AG04450 (cell line): ENCODE data around the gene TCN2. TPM values are rescaled to one million over a fixed set of nuclear protein-coding genes. Genes with fewer than 3 reads are reported as not detected.
A peak's percentile ranks its signal among the peaks of the same experiment; 100 is the strongest.

Experiments used
- CTCF ChIA-PET: fragments of 300-600, 350-600 bp; formaldehyde crosslinking; extraction: SDS; loops from one replicate; lab custom pipeline; 2022; ENCODE audit warnings: antibody characterized with exemption, inconsistent platforms; lab: Charles Lee
- POLR2A ChIA-PET: fragments of 350-600 bp; formaldehyde crosslinking; extraction: SDS; loops from one replicate; lab custom pipeline; 2021; ENCODE audit warnings: antibody characterized with exemption, inconsistent platforms; lab: Yijun Ruan, JAX
- DNase-seq: peaks from one replicate; pipeline ENCODE4 v3.0.0-alpha.2; 2011; ENCODE audit warnings: low read depth, low spot score
- H3K27ac ChIP-seq: one replicate; pipeline ENCODE4 v1.5.1; 2012; ENCODE audit warnings: low read depth, low read length, control low read depth
- H3K27me3 ChIP-seq: one replicate; pipeline ENCODE4 v1.6.0; 2012; ENCODE audit warnings: low read length; ENCODE audit not compliant: control insufficient read depth, insufficient read depth
- H3K4me3 ChIP-seq: 2 replicates; pipeline ENCODE4 v1.5.1; 2011; ENCODE audit warnings: mild to moderate bottlenecking, low read depth, low read length, control low read depth
- H3K9me3 ChIP-seq: 2 replicates; pipeline ENCODE4 v1.5.1; 2012; ENCODE audit warnings: low read length; ENCODE audit not compliant: control insufficient read depth, insufficient read depth
- CTCF ChIP-seq: IDR thresholded peaks from 2 replicates; pipeline ENCODE4 v1.5.1; 2011; ENCODE audit warnings: low read depth, low read length, control low read depth, inconsistent platforms
- polyA plus RNA-seq: library from polyadenylated mRNA; depleted of rRNA; stranded (reverse); fragments of >200 nt; gene quantifications from 2 replicates; pipeline ENCODE4 v1.2.3, GENCODE V29; 2011

Gene TCN2
- polyA plus RNA-seq, 1 experiment = 6.6 TPM

GRCh38 chr22:30667494-30668385, 60.8 kb downstream of the TCN2 start, which contains the start of gene DUSP18:
Gene DUSP18 (minus strand): TSS chr22:30667875. CDS start chr22:30664003, 3,872 bp downstream.
- no peaks in the 10 kb centered on the region for H3K27me3 ChIP-seq
- H3K27ac ChIP-seq = peak within 1 kb of the TSS; percentile 31
- ChIA-PET CTCF (interaction anchor here (1.0 to 1.3 kb wide), 2 partner anchors 33 to 87 kb away, joined by 3 to 7 read pairs; partner anchors contain the start of gene SLC35E4), POLR2A (interaction anchor here (0.6 to 2.3 kb wide), 3 partner anchors 33 to 259 kb away, joined by 5 to 16 read pairs (median 9); partner anchors contain the start of gene SLC35E4)
- peak; percentile 36 for TF ChIP-seq CTCF
- peak; percentile 59 for DNase-seq
- no peaks in the 10 kb centered on the region; the same call in 1 of the 2 replicates for H3K9me3 ChIP-seq
- H3K4me3 ChIP-seq = peak within 1 kb of the TSS; percentile 90

- POLR2A ChIA-PET = interaction anchor here (2.3 kb wide), 1 partner anchor 33 kb away, joined by 9 read pairs; the partner anchor contains the start of gene SLC35E4
- CTCF ChIA-PET = interaction anchor here (0.6 to 1.6 kb wide), 3 partner anchors 18 to 87 kb away, joined by 3 to 5 read pairs (median 3); no protein-coding TSS in a partner anchor
- peak overlapping the region; percentile 31 for H3K27ac ChIP-seq
Measured at GRCh38 chr22:30668386-30668710, 61.4 kb downstream of the TCN2 start.

GRCh38 chr22:30671071-30671470, 64.1 kb downstream of the TCN2 start:
- Histone ChIP-seq H3K27ac (no peak overlapping the region), H3K27me3 (peaks cover 3% of the 10 kb centered on the region), H3K9me3 (no peaks in the 10 kb centered on the region; the same call in 1 of the 2 replicates), H3K4me3 (no peak overlapping the region)
- no peak for TF ChIP-seq CTCF
- ChIA-PET CTCF (no interaction called here), POLR2A (no interaction called here)
- no peak for DNase-seq

More at GRCh38 chr22:30668386-30668710, 61.4 kb downstream of the TCN2 start:
- TF ChIP-seq CTCF = no peak
- Histone ChIP-seq H3K4me3 (peak overlapping the region; percentile 90), H3K9me3 (no peaks in the 10 kb centered on the region; the same call in 1 of the 2 replicates), H3K27me3 (no peaks in the 10 kb centered on the region)
- DNase-seq = no peak

- H3K4me3 ChIP-seq = no peak overlapping the region
- no peaks in the 10 kb centered on the region; the same call in 1 of the 2 replicates for H3K9me3 ChIP-seq
- CTCF ChIA-PET = interaction anchor here (1.2 kb wide), 1 partner anchor 38 kb away, joined by 3 read pairs; no protein-coding TSS in a partner anchor
- H3K27ac ChIP-seq = no peak overlapping the region
- no peak for TF ChIP-seq CTCF
- no peak for DNase-seq
- H3K27me3 ChIP-seq = peaks cover 7% of the 10 kb centered on the region
- POLR2A ChIA-PET = no interaction called here
Measured at GRCh38 chr22:30673136-30673535, 66.2 kb downstream of the TCN2 start.
